WERI-Rb-1 (cell line): Measurements from ENCODE around the gene GRID1.

Experiments
- DNase-seq: peaks from one replicate; pipeline ENCODE4 v3.0.0-alpha.2; 2020
- H3K27ac ChIP-seq: fragments of 250-450 bp; sonication (Bioruptor Pico); 2 replicates; pipeline ENCODE4 v1.5.1; 2020; ENCODE audit warnings: mild to moderate bottlenecking, moderate library complexity
- H3K27me3 ChIP-seq: fragments of 250-450 bp; sonication (Bioruptor Pico); 2 replicates; pipeline ENCODE4 v1.5.1; 2021; ENCODE audit warnings: mild to moderate bottlenecking, low read depth, moderate library complexity; ENCODE audit not compliant: insufficient read depth, severe bottlenecking
- H3K36me3 ChIP-seq: fragments of 250-450 bp; sonication (Bioruptor Pico); 2 replicates; pipeline ENCODE4 v1.5.1; 2020; ENCODE audit warnings: mild to moderate bottlenecking, moderate library complexity
- H3K4me3 ChIP-seq: 2 replicates; pipeline ENCODE4 v1.5.1; 2011; ENCODE audit warnings: low read depth, mild to moderate bottlenecking, control low read depth, low read length
- H3K9me3 ChIP-seq: fragments of 250-450 bp; sonication (Bioruptor Pico); 2 replicates; pipeline ENCODE4 v1.5.1; 2021; ENCODE audit warnings: mild to moderate bottlenecking, moderate library complexity; ENCODE audit not compliant: severe bottlenecking
- CTCF ChIP-seq: IDR thresholded peaks from 2 replicates; pipeline ENCODE4 v1.5.1; 2011; ENCODE audit warnings: low read depth, mild to moderate bottlenecking, control low read depth, inconsistent platforms, low read length

The GRID1 gene

GRCh38 chr10:86030312-86030711 is 336.3 kb downstream of the GRID1 start:
- no peaks in the 10 kb centered on the region for H3K27me3 ChIP-seq
- DNase-seq: no peak
- H3K27ac ChIP-seq: no peak overlapping the region
- peaks cover 19% of the 10 kb centered on the region for H3K9me3 ChIP-seq
- no peak overlapping the region for H3K4me3 ChIP-seq
- H3K36me3 ChIP-seq: no peaks in the 10 kb centered on the region
- no peak for TF ChIP-seq CTCF

- DNase-seq: no peak
- Histone ChIP-seq H3K9me3 (peaks cover 19% of the 10 kb centered on the region), H3K27me3 (no peaks in the 10 kb centered on the region), H3K4me3 (no peak overlapping the region), H3K36me3 (no peaks in the 10 kb centered on the region), H3K27ac (no peak overlapping the region)
- no peak for TF ChIP-seq CTCF
Observed at GRCh38 chr10:86027346-86027745, 339.2 kb downstream of the GRID1 start.

GRCh38 chr10:86025509-86025908 is 341.1 kb downstream of the GRID1 start:
- no peak for DNase-seq
- Histone ChIP-seq H3K27ac (no peak overlapping the region), H3K27me3 (no peaks in the 10 kb centered on the region), H3K4me3 (no peak overlapping the region), H3K36me3 (no peaks in the 10 kb centered on the region), H3K9me3 (peaks cover 9% of the 10 kb centered on the region)
- TF ChIP-seq CTCF: no peak

GRCh38 chr10:86024281-86025041 is 342.1 kb downstream of the GRID1 start:
- Histone ChIP-seq H3K27me3 (no peaks in the 10 kb centered on the region), H3K4me3 (no peak overlapping the region), H3K27ac (no peak overlapping the region), H3K36me3 (no peaks in the 10 kb centered on the region), H3K9me3 (peaks cover 2% of the 10 kb centered on the region)
- DNase-seq: no peak
- TF ChIP-seq CTCF: peak; percentile 19; the same call in 1 of the 2 replicates

GRCh38 chr10:86023931-86024280 is 342.7 kb downstream of the GRID1 start:
- no peak for DNase-seq
- TF ChIP-seq CTCF: no peak
- no peak overlapping the region for H3K27ac ChIP-seq
- H3K4me3 ChIP-seq: no peak overlapping the region
- no peaks in the 10 kb centered on the region for H3K27me3 ChIP-seq
- peaks cover 2% of the 10 kb centered on the region for H3K9me3 ChIP-seq
- H3K36me3 ChIP-seq: no peaks in the 10 kb centered on the region

GRCh38 chr10:86023336-86023735 is 343.3 kb downstream of the GRID1 start:
- Histone ChIP-seq H3K4me3 (no peak overlapping the region), H3K27ac (no peak overlapping the region), H3K27me3 (no peaks in the 10 kb centered on the region), H3K36me3 (no peaks in the 10 kb centered on the region), H3K9me3 (no peaks in the 10 kb centered on the region)
- TF ChIP-seq CTCF: no peak
- peak; percentile 52 for DNase-seq
